Stimulated activated CD8-positive, alpha-beta memory T cell treated with anti-CD3 and anti-CD28 coated beads, Interleukin-15, amount 100 ng/mL, for 24 hours (primary cell): ENCODE data around the gene XYLB.
"Not testable (repeated sequence)": the region's sequence is repeated elsewhere in the genome, so short reads cannot be mapped to it uniquely, and the experiment has no call there.

ENCODE experiments used
- DNase-seq: peaks from one replicate; pipeline ENCODE4 v3.0.0-alpha.2; 2020; ENCODE audit warnings: low read depth

The XYLB gene

DNA sequence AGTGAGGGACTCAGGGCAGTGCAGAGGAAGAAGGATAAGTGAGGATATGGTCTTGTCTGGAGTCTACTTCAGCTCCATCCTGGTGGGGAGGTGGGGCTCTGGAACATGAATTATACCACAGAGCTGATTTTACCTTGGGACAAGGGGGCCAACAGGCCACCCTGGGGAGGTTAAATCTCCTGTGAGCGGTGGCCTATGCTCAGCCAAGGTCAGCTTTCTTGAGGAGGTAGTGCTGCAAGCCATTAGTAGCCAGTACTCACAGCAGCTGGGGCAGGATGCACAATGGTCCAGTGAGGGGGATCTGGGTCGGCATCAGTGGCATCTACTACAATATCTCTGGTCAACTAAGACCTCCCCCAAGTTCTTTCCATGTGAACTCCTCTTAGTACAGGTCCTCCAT is 49.7 kb downstream of the XYLB start:
- DNase-seq, result no peak

DNA sequence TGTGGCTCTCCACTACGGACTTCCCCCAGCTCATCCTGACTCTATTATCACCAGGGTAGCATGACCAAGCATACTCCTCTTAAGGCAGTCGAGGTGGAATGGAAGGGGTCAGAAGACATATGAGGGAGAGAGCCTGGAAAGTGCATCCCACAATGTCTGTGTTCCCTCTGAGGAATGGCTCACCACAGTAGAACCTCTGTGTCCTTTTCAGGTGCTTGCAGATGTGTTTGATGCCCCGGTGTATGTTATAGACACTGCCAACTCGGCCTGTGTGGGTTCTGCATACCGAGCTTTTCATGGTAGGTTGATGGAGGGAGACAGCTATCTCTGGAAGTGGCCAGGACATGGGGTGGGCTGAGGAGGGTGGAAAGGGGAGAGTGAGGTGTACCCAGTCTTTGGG is 50.3 kb downstream of the XYLB start:
- DNase-seq, result no peak

DNA sequence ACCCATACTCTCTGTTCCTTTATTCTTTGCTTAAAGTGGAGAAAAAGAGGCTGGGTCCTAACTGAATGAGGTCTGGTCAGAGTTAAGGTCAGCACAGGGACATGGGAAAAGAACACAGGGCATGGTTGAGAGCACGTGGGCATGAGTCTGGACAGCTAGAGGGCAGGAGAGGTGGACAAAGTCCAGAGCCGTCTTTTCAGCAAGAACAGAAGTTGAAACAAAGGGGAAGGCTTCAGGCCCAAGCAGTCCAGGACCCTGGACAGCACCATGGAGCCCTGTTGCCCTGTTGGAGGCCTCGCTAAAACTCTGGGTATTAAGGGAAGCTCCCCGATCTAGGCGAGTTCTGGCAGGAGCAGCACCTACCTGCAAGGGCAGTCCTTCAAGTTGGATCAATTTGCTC is 50.7 kb downstream of the XYLB start:
- DNase-seq, result no peak

DNA sequence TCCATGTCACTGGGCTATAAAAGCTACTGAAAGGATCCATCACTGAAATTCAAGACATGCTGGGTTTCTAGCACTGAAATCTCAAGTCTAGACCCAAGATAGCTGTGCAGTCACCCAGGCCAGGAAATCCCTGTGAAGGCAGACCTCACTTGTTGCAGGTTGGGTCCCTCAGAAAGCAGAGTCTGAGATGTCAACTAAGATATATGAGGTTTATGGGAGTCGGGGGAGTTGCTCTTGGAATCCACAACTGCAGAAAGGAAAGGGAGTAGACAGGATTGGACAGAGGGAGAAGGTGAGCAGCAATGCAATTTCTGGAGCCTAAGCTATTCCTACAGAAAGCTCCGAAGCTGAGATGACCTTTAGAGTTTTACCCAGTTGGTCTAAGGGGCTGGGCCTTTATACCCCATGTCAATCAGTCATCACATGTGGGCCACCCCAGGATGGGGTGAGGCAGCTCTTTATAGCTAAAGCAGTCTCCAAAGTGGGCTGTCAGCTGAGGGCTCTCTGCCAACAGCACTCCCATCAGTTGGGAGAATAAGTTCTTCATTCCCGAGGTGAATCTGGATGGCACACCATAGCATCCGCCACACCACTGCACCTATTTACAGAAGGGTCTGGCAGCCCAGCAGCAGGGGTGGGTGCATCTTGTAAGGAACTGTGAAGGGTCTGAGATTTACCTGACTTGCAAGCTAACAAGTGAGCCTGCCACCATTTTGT is 54.8 kb downstream of the XYLB start:
- DNase-seq, result no peak

DNA sequence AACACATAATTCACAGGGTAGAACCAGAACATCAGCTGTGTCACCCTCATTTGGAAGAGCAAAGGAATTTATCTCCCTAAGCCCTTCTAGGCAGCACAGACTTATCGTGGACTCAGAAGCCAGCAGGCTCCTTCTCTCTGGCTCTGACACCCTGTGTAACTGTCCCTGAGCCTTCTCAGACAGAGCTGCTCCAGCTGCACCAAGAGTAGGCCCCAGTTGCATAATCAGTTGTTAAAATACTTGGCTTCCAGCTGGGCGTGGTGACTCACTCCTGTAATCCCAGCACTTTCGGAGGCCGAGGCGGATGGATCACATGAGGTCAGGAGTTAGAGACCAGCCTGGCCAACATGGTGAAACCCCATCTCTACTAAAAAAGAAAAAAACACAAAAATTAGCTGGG is 57.7 kb downstream of the XYLB start:
- DNase-seq, result no peak

DNA sequence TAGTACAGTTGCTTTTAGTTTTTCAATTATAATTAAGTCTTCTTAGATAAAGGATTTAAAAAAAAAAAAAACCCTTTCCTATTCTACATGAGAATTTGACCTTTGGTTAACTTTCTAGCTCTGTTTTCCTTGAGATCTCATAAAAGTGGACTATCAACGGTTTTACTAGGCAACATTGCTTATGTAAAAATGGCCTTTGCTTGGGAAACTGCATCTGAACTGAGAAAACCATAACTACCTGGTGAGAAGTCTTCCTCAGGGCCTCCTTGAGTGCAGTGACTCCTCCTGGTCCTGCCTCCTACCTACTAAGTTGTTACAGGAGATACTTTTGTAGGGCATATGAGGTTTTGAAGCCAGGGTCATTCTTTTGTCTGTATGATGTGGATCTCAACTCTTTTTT is 65.0 kb downstream of the XYLB start:
- DNase-seq, result no peak

DNA sequence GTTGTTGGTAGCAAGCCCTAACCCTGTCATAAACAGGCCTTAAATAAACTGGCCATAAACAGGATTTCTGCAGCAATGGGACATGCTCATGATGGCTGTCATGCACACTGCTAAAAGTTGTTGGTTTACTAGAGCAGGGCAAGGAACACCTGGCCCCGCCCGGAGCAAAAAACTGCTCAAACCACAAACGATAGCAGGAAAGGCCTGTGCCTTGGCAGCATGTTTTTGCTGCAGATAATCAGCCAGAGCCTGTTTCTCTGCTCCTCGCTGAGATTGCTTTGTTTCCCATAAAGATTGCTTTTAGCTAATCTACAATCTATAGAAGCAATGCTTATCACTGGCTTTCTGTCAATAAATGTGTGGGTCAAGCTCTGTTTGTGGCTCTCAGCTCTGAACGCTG is 74.2 kb downstream of the XYLB start:
- DNase-seq, result not testable (repeated sequence)

DNA sequence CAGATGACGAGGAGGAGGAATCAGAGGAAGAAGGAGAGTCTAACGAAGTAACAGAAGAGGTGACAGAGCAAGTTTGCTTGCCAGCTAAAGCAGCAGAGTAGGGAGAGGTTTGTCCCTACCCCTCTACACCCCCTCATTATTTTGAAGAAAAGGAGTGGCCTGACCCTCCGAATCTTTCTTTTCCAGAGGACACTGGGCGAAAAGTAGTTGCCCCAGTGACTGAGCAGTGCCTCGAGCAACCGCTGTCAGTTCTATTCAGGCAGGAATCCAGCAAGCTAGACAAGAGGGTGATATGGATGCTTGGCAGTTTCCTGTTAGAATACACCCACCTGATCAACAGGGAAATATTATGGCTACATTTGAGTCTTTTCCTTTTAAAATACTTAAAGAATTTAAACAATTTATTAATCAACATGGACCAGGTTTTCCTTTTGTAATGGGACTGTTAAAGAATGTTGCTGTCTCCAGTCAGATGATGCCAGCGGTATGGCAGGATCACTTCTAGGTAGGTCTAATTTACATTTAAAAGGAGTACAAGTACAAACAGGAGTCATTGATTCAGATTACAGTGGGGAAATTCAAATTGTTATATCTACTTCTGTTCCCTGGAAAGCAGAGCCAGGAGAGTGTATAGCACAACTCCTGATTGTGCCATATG is 75.2 kb downstream of the XYLB start:
- DNase-seq, result no peak

DNA sequence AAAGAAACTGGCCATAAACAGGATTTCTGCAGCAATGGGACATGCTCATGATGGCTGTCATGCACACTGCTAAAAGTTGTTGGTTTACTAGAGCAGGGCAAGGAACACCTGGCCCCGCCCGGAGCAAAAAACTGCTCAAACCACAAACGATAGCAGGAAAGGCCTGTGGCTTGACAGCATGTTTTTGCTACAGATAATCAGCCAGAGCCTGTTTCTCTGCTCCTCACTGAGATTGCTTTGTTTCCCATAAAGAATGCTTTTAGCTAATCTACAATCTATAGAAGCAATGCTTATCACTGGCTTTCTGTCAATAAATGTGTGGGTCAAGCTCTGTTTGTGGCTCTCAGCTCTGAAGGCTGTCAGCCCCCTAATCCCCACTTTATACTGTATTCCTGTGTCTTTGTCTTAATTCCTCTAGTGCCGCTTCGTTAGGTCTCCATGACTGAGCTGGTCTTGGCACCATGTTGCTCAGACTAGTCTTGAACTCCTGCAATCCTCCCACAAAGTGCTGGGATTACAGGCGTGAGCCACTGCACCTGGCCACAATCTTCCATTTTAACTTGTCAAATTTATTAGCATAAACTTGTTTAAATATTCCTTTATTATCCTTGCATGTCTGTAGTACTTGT is 80.3 kb downstream of the XYLB start:
- not testable (repeated sequence) for DNase-seq

DNA sequence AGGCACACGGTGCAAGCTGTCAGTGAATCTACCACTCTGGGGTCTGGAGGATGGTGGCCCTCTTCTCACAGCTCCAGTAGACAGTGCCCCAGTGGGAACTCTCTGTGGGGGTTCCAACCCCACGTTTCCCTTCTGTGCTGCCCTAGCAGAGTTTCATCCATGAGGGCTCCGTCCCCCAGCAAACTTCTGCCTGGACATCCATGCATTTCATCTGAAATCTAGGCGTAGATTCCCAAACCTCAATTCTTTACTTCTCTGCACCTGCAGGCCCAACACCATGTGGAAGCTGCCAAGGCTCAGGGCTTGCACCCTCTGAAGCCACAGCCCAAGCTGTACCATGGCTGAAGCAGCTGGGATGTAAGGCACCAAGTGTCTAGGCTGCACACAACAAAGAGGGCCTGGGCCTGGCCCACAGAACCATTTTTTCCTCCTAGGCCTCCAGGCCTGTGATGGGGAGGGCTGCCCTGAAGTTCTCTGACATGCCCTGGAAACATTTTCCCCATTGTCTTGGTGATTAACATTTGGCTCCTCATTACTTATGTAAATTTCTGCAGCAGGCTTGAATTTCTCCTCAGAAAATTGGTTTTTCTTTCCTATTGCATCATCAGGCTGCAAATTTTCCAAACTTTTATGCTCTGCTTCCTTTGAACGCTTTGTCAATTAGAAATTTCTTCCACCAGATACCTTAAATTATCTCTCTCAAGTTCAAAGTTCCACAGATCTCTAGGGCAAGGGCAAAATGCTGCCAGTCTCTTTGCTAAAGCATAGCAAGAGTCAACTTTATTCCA is 86.5 kb downstream of the XYLB start:
- DNase-seq, result not testable (repeated sequence)

DNA sequence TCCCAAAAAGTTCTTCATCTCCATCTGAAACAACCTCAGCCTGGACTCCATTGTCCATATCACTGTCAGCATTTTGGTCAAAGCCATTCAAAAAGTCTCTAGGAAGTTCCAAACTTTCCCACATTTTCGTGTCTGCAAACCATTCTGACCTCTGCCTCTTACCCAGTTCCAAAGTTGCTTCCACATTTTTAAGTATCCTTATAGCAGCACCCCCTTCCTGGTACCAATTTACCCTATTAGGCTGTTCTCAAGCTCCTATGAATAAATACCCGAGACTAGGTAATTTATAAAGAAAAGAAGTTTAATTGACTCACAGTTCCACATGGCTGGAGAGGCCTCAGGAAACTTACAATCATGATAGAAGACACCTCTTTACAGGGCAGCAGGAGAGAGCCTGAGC is 87.1 kb downstream of the XYLB start:
- not testable (repeated sequence) for DNase-seq

DNA sequence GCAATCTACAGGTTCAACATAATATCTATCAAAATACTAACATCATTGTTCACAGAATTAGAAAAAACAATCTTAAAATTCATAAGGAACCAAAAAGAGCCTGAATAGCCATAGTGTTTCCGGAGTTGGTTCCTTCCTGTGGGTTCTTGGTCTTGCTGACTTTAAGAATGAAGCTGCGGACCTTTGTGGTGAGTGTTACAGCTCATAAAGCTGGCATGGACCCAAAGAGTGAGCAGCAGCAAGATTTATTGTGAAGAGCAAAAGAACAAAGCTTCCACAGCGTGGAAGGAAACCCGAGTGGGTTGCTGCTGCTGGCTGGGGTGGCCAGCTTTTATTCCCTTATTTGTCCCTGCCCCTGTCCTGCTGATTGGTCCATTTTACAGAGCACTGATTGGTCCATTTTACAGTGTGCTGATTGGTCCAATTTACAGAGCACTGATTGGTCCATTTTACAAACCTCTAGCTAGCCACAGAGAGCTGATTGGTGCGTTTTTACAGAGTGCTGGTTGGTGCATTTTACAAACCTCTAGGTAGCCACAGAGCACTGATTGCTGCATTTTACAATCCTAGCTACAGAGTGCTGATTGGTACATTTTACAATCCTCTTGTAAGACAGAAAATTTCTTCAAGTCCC is 92.0 kb downstream of the XYLB start:
- DNase-seq, result not testable (repeated sequence)

DNA sequence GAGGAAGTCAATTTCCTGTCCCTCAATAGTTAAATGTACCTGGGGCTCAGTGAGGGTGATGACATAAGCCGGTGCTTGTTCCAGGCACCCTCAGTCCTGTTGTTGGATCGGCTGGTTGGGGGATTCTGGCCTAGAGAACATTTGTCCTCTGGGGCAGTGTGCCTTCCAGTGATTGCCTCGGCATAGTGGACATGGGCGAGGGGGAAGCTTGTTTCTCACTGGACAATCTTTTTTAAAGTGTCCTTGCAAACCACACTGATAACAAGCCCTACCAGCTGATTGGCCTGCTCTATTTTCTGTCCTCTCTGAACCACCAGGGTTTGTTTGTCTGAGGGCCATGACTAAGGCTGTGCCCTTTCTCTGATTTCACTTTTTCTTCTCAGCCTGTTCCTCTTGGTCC is 96.6 kb downstream of the XYLB start:
- not testable (repeated sequence) for DNase-seq

DNA sequence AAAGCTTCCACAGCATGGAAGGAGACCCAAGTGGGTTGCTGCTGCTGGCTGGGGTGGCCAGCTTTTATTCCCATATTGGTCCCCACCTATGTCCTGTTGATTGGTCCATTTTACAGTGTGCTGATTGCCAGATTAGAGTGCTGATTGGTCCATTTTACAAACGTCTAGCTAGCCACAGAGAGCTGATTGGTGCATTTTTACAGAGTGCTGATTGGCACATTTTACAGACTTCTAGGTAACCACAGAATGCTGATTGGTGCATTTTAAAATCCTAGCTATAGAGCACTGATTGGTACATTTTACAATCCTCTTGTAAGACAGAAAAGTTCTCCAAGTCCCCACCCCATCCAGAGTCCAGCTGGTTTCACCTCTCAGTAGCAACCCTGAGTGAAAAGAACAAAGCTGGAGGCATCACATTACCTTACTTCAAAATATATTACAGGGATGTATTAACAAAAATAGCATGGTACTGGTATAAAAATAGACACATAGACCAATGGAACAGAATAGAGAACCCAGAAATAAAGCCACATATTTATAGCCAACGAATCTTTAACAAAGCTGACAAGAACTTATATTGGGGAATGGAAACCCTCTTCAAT is 99.6 kb downstream of the XYLB start:
- DNase-seq, result no peak

DNA sequence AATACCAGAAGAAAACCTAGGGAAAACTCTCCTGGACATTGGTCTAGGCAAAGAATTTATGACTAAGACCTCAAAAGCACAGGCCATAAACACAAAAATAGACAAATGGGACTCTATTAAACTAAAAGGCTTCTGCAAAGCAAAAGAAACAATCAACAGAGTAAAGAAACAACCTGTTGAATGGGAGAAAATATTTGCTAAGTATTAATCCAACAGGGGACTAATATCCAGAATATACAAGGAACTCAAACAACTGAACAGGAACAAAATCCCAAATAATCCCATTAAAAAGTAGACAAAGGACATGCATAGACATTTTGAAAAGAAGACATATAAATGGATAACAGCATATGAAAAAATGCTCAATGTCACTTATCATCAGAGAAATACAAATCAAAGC is 100.2 kb downstream of the XYLB start:
- DNase-seq, result no peak

DNA sequence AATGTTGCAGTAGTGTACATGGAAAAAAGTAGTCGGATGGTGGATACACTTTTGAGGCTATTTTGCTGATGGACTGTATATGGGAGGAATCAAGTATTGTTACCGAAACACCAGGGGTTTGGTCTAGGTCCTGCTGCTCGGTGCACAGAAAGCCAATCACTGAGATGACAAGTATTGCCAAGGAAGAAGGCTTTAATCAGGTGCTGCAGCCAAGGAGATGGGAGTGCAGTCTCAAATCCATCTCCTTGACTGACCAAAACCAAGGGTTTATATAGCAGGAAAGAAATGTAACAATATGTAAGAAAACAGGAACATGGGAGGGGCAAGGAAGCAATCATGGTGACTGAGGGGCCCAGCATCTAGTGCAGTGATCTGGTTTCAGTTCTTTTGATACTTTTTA is 104.3 kb downstream of the XYLB start:
- DNase-seq, result no peak

DNA sequence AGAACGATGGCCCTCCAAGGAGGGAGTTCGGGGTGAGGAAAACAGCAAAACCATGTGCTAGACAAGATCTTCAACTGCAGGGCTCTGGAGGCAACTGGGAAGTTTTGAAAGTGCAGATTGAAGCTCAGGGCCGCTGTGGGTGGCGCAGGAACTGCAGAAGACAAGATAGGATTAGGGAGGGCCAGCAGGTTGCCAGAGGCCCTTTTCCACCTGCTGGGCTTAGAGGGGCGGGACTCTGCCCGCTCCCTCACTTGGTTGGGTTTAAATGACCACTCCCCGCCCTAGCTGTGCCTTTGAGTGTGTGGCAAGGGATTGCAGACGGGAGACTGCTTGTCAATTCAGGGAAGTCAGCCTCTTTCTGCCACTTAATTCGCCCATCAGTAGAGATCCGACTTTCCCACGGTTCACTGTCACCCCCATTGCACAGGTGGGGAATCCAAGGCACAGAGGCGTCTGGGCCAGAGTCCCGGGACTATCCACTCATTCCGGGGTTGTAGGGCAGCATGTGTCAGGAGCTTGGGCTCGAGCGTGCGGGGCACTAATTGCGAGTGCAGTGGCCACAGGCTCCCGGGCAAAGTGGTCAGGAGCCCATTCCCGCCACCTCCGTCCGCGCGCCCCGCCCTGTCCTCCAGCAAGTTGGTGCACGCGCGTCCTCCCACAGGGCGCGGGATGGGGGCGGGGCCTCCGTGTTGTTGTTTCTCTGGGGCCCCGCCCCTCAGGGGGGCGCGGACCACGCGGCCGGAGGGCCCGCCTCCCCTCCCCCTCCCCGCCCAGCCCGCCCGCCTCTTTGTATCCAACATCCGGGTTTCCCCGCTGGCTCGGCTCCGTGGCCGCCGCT is 106.7 kb downstream of the XYLB start, which contains the start of gene ACVR2B:
ACVR2B (plus strand) TSS at position 816 of the 838 bp plus-strand sequence. CDS start 433 bp downstream, outside the sequence.
- DNase-seq, result peak; percentile 42

DNA sequence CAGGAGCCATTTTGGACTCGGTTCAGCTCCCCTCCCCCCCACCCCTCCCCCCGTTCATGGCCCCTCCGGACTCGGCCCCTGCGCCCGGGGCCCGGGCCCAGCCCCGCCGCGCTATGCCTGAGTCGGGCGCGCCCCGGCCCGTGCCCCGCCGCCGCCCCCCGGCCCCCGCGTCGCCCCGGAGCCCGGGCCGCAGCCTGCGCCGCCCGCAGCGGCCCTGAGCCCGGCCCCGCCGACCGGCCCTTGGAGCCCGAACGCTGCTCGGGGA is 107.3 kb downstream of the XYLB start:
- DNase-seq, result no peak

DNA sequence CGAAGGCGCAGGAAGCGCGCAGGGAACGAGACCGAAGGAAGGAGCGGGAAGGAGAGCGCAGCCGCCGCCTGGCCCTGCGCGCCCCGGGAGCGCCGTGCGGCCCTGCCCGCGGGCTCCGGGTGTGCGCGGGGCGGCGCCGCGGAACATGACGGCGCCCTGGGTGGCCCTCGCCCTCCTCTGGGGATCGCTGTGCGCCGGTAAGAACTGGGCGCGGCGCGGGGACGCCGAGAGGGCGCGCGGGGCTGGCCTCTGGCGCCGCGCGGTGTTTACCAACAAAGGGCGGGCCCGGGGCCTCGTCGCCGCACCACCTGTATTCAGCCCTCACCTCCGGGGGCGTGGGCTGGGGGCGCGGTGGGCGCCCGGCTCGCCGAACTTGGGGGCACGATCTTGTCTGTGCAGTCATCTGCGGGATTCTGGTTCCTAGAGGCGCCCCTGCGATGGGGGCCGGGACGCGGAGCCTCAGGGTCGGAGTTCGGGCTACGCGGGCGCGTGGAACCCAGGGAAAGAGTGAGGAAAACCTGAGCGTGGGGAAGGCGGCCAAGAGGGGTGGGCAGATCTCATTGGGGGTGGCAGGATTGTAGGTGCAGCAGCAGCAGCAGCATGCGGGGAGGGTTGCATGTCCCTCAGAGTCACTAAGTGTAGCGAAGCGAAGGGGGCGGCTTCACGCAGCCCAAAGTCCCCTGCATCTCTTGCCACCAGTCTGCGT is 107.7 kb downstream of the XYLB start:
- no peak for DNase-seq

DNA sequence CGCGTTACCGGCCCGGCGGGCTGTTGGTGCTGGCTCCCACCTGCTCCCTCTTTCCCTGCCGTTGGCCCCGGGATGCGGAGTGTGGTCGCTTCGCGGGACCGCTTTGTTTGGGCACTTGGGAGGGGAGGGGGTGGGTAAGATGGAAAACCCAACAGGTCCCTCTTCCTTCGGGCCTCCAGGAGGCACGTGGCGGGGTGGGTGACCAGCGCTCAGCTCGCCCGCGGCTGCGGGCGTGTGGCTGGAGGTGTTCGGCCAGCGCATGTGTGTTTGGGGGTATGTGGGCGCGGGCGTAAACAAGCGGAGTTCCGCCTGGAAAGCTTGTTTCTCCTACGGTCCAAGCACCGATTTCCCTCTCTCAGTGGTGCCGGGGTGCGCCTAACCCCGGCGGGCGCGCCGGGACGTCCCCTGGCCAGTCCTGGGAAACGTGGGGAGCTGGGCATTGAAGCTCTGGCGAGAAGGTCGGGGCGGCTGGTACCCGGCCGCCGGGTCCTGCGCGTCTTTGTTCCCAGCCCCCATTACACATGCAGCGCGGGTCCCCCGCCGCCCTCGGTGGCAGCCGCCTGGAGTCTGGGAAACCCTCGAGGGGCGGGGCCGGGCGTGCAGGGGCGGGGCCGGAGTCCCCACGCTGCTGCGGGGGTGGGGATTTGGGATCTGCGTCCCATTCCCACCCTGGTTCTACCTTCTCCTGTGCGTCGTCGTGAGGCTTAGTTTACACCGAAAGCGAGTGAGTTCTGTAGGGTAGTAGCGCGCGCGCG is 108.5 kb downstream of the XYLB start:
- DNase-seq, result no peak
